HG03066 (cell line): ENCODE data around the gene RUVBL1.

Experiments
- ATAC-seq: cut with Tn5 transposase; IDR thresholded peaks from one replicate; pipeline ENCODE4 v1.9.1; 2021; ENCODE audit warnings: low read depth; ENCODE audit not compliant: unreplicated experiment

The RUVBL1 gene

GRCh38 chr3:128070898-128071591, 52.6 kb downstream of the RUVBL1 start:
- no peak for ATAC-seq

- no peak for ATAC-seq
These were observed 54.3 kb downstream of the RUVBL1 start for GRCh38 chr3:128069271-128069670.

- ATAC-seq: no peak
These were observed 55.4 kb downstream of the RUVBL1 start for GRCh38 chr3:128068156-128068620.

- no peak for ATAC-seq
These were observed 56.1 kb downstream of the RUVBL1 start for GRCh38 chr3:128067489-128067888.

- no peak for ATAC-seq
These were observed 56.9 kb downstream of the RUVBL1 start for GRCh38 chr3:128066676-128067075.

GRCh38 chr3:128066114-128066513, 57.5 kb downstream of the RUVBL1 start:
- ATAC-seq: no peak

- ATAC-seq: no peak
These were observed 58.6 kb downstream of the RUVBL1 start for GRCh38 chr3:128064962-128065361.

- ATAC-seq: no peak
These were observed 59.7 kb downstream of the RUVBL1 start for GRCh38 chr3:128063865-128064264.

GRCh38 chr3:128062033-128062745, 61.4 kb downstream of the RUVBL1 start:
- ATAC-seq: no peak

GRCh38 chr3:128060473-128061381, 62.9 kb downstream of the RUVBL1 start:
- ATAC-seq: no peak

GRCh38 chr3:128056258-128056657, 67.4 kb downstream of the RUVBL1 start:
- ATAC-seq: no peak

GRCh38 chr3:128054367-128054766, 69.2 kb downstream of the RUVBL1 start:
- ATAC-seq: no peak

GRCh38 chr3:128053614-128054013, 70.0 kb downstream of the RUVBL1 start:
- ATAC-seq: no peak

- no peak for ATAC-seq
These were observed 70.8 kb downstream of the RUVBL1 start for GRCh38 chr3:128052595-128053351.

GRCh38 chr3:128051837-128052594, 71.6 kb downstream of the RUVBL1 start, which contains the start of gene SEC61A1:
TSS of gene SEC61A1 (plus strand) at chr3:128052437. CDS start at chr3:128052553, 116 bp downstream.
- ATAC-seq: peak; percentile 88

GRCh38 chr3:128051459-128051836, 72.2 kb downstream of the RUVBL1 start:
- ATAC-seq: peak; percentile 1

- no peak for ATAC-seq
These were observed 73.0 kb downstream of the RUVBL1 start for GRCh38 chr3:128050597-128050996.

GRCh38 chr3:128041344-128041743, 82.3 kb downstream of the RUVBL1 start:
- no peak for ATAC-seq

GRCh38 chr3:128040660-128041059, 83.0 kb downstream of the RUVBL1 start:
- no peak for ATAC-seq
